HG02938 (cell line): ENCODE measurements around the gene C11orf91.

Source experiments
- ATAC-seq: cut with Tn5 transposase; IDR thresholded peaks from one replicate; pipeline ENCODE4 v1.9.1; 2021; ENCODE audit warnings: mild to moderate bottlenecking, moderate library complexity; ENCODE audit not compliant: unreplicated experiment

C11orf91 gene

DNA sequence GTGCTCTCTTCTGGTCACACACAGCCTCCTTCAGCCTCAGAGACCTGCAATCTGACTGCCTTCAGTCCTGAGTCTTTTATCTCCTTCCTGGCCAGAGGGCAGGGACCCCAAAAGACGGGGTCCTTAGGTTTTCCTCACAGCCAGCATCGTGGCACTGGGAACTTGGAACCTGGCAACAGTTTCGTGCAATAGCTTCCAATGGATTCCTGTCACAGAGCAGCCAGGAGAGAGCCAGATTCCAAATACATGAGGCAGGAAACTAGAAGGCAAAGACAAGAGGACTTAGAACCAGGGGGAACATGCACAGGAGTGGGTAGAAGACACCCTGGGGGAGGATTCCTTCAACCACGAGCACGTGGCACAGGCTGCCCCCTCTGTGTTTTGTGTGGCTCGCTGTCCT, 48.6 kb downstream of the C11orf91 start:
- ATAC-seq, result no peak

DNA sequence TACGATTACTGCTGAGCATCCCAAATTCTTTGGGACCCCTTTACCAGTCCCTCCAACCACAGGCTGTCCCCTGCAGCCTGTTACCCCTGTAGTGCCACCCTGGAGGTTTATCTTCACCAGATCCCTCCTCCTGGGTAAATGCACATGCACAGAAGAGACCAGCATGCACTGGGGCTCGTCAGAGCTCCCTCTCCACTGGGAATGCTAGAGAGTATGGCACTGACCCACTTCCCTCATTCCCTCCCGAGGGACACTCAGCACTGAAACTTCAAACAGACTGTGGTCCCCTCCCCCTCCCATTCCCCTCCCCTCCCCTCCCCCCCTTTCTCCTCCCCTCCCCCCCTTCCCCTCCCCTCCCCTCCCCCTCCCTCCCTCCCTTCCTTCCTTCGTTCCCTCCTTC, 49.1 kb downstream of the C11orf91 start:
- no peak for ATAC-seq

DNA sequence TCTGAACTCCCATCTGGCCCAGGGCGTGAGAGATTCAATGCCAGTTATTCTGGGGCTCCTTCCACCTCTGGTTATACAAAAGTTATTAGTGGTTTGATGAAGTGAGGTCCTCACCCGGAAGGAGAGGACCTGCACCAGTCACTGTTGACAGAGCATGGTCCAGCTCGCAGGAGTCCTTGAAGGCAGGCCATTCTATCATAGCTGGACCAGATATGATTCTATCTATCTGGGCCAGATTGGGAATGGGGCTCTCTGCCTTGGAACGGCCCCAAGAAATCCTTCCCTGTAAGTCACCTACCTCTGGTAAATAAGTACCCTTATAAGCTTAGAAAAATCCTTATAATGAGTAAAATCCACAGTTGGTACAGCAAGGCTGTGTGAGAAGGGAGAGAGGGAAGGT, 50.7 kb downstream of the C11orf91 start:
- no peak for ATAC-seq
